GM23338 (cell line): ENCODE data around the gene INO80E. TPM values are rescaled to one million over a fixed set of nuclear protein-coding genes. Genes with fewer than 3 reads are reported as not detected.

ENCODE experiments used
- ATAC-seq: fragments of 200-7000 bp; cut with Tn5 transposase; 3 replicates; pipeline ENCODE4 v1.9.1; 2020
- DNase-seq: peaks from one replicate; pipeline ENCODE4 v3.0.0-alpha.2; 2015; ENCODE audit warnings: low spot score
- H2AFZ ChIP-seq: fragments of 200-600 bp; sonication (generic); 2 replicates; pipeline ENCODE4 v1.8.0; 2016; ENCODE audit warnings: antibody characterized with exemption, mild to moderate bottlenecking, moderate library complexity
- H3F3A ChIP-seq: fragments of 200-600 bp; sonication (generic); replicated peaks from 2 replicates; pipeline ENCODE4 v1.8.0; 2017; ENCODE audit warnings: antibody characterized with exemption, mixed run types, low read depth
- H3K27ac ChIP-seq: fragments of 200-600 bp; sonication (generic); 2 replicates; pipeline ENCODE4 v1.6.1; 2016; ENCODE audit warnings: low read depth
- H3K27me3 ChIP-seq: fragments of 200-600 bp; sonication (generic); 2 replicates; pipeline ENCODE4 v1.8.0; 2016; ENCODE audit warnings: mild to moderate bottlenecking, mixed run types, moderate library complexity; ENCODE audit not compliant: insufficient read depth
- H3K36me3 ChIP-seq: fragments of 200-600 bp; sonication (generic); 2 replicates; pipeline ENCODE4 v1.8.0; 2016; ENCODE audit warnings: mild to moderate bottlenecking; ENCODE audit not compliant: insufficient read depth
- H3K4me1 ChIP-seq: fragments of 200-600 bp; sonication (generic); 2 replicates; pipeline ENCODE4 v1.8.0; 2016; ENCODE audit warnings: mild to moderate bottlenecking, moderate library complexity; ENCODE audit not compliant: insufficient read depth
- H3K4me2 ChIP-seq: fragments of 200-600 bp; sonication (generic); 2 replicates; pipeline ENCODE4 v1.7.1; 2017; ENCODE audit warnings: mixed run types
- H3K4me3 ChIP-seq: fragments of 200-600 bp; sonication (generic); 2 replicates; pipeline ENCODE4 v1.6.1; 2016; ENCODE audit warnings: mixed run types
- H3K79me2 ChIP-seq: fragments of 200-600 bp; sonication (generic); replicated peaks from 2 replicates; pipeline ENCODE4 v1.8.0; 2017; ENCODE audit warnings: mild to moderate bottlenecking; ENCODE audit not compliant: insufficient read depth
- H3K9me2 ChIP-seq: fragments of 200-600 bp; sonication (generic); 2 replicates; pipeline ENCODE4 v1.8.0; 2017; ENCODE audit not compliant: insufficient read depth
- H4K20me1 ChIP-seq: fragments of 200-600 bp; sonication (generic); replicated peaks from 2 replicates; pipeline ENCODE4 v1.8.0; 2017; ENCODE audit warnings: mild to moderate bottlenecking; ENCODE audit not compliant: insufficient read depth
- H3K27ac Mint-ChIP-seq: 2 replicates; pipeline ENCODE4 v1.8.0; 2020; ENCODE audit warnings: inconsistent platforms, mild to moderate bottlenecking, moderate library complexity, mixed read lengths
- H3K27me3 Mint-ChIP-seq: 3 replicates; pipeline ENCODE4 v1.8.0; 2022; ENCODE audit warnings: low read depth, mild to moderate bottlenecking, moderate library complexity, mixed read lengths, inconsistent platforms; ENCODE audit not compliant: insufficient read depth, poor library complexity
- H3K36me3 Mint-ChIP-seq: 3 replicates; pipeline ENCODE4 v1.8.0; 2021; ENCODE audit warnings: low read depth, mild to moderate bottlenecking, inconsistent platforms, moderate library complexity, mixed read lengths
- H3K4me1 Mint-ChIP-seq: 3 replicates; pipeline ENCODE4 v1.8.0; 2020; ENCODE audit warnings: mild to moderate bottlenecking, inconsistent platforms, mixed read lengths
- H3K4me3 Mint-ChIP-seq: 3 replicates; pipeline ENCODE4 v1.8.0; 2021; ENCODE audit warnings: moderate library complexity, mild to moderate bottlenecking, inconsistent platforms, mixed read lengths
- H3K9me3 Mint-ChIP-seq: 3 replicates; pipeline ENCODE4 v1.8.0; 2020; ENCODE audit warnings: moderate library complexity, mild to moderate bottlenecking, inconsistent platforms, mixed read lengths
- CREB1 ChIP-seq: fragments of 250-450 bp; sonication (Bioruptor Pico); IDR thresholded peaks from 2 replicates; pipeline ENCODE4 v1.5.0; 2020; ENCODE audit warnings: low read depth, mild to moderate bottlenecking, moderate library complexity
- EZH2 ChIP-seq: fragments of 200-600 bp; sonication (generic); IDR thresholded peaks from one replicate; pipeline ENCODE4 v1.8.0; 2017; ENCODE audit warnings: antibody characterized with exemption, mild to moderate bottlenecking, low read depth; ENCODE audit not compliant: unreplicated experiment
- EZH2phosphoT487 ChIP-seq: fragments of 200-600 bp; sonication (generic); IDR thresholded peaks from one replicate; pipeline ENCODE4 v1.8.1; 2018; ENCODE audit warnings: antibody characterized with exemption; ENCODE audit not compliant: unreplicated experiment
- JUNB ChIP-seq: IDR thresholded peaks from one replicate; pipeline ENCODE4 v1.6.1; 2016; ENCODE audit warnings: antibody characterized with exemption; ENCODE audit not compliant: unreplicated experiment
- NANOG ChIP-seq: IDR thresholded peaks from 2 replicates; pipeline ENCODE4 v1.6.1; 2016; ENCODE audit warnings: antibody characterized with exemption, borderline replicate concordance
- POLR2AphosphoS5 ChIP-seq: IDR thresholded peaks from 2 replicates; pipeline ENCODE4 v1.6.1; 2016; ENCODE audit warnings: antibody characterized with exemption, low read depth
- STAT1 ChIP-seq: IDR thresholded peaks from one replicate; pipeline ENCODE4 v1.6.1; 2016; ENCODE audit warnings: antibody characterized with exemption; ENCODE audit not compliant: unreplicated experiment
- ZNF114 ChIP-seq: fragments of 250-450 bp; sonication (Bioruptor Pico); IDR thresholded peaks from 2 replicates; pipeline ENCODE4 v1.5.0; 2020; ENCODE audit warnings: mild to moderate bottlenecking, moderate library complexity
- ZNF331 ChIP-seq: fragments of 250-450 bp; sonication (Bioruptor Pico); IDR thresholded peaks from 2 replicates; pipeline ENCODE4 v1.5.0; 2020; ENCODE audit warnings: low read depth, mild to moderate bottlenecking, moderate library complexity
- polyA plus RNA-seq: library from polyadenylated mRNA; unstranded; fragments of >200 nt; fragmentation: Nextera tagmentation; extraction: Ambion mirVana; gene quantifications from 2 replicates; pipeline ENCODE4 v1.2.1, GENCODE V29; 2016
- total RNA-seq: library from RNA; depleted of rRNA; stranded (reverse); fragments of >200 nt; shearing (Covaris generic); gene quantifications from 2 replicates; pipeline ENCODE4 v1.2.3, GENCODE V29; 2014
- TF ChIP-seq, protein P1 (sequence below): IDR thresholded peaks from one replicate; pipeline ENCODE4 v1.6.1; 2018; ENCODE audit warnings: antibody characterized with exemption; ENCODE audit not compliant: unreplicated experiment
- TF ChIP-seq, protein P2 (sequence below): fragments of 250-450 bp; sonication (Bioruptor Pico); IDR thresholded peaks from 2 replicates; pipeline ENCODE4 v1.5.0; 2020; ENCODE audit warnings: mild to moderate bottlenecking, moderate library complexity
- TF ChIP-seq, protein P3 (sequence below), 2 experiments: fragments of 200-600 bp in 1 of 2; sonication (generic) in 1 of 2; conservative IDR thresholded peaks; 2 replicates each; pipeline versions ENCODE4 v1.5.1 to v1.6.1; 2016 to 2017; ENCODE audit warnings: antibody characterized with exemption in 2 of 2, low read depth in 2 of 2, mild to moderate bottlenecking in 2 of 2, moderate library complexity in 1 of 2
- TF ChIP-seq, protein P4 (sequence below): IDR thresholded peaks from 2 replicates; pipeline ENCODE4 v1.6.1; 2016; ENCODE audit warnings: antibody characterized with exemption

Gene INO80E
- total and polyA plus RNA-seq, 2 experiments from 2014 or later = 66.0 to 71.0 TPM

DNA sequence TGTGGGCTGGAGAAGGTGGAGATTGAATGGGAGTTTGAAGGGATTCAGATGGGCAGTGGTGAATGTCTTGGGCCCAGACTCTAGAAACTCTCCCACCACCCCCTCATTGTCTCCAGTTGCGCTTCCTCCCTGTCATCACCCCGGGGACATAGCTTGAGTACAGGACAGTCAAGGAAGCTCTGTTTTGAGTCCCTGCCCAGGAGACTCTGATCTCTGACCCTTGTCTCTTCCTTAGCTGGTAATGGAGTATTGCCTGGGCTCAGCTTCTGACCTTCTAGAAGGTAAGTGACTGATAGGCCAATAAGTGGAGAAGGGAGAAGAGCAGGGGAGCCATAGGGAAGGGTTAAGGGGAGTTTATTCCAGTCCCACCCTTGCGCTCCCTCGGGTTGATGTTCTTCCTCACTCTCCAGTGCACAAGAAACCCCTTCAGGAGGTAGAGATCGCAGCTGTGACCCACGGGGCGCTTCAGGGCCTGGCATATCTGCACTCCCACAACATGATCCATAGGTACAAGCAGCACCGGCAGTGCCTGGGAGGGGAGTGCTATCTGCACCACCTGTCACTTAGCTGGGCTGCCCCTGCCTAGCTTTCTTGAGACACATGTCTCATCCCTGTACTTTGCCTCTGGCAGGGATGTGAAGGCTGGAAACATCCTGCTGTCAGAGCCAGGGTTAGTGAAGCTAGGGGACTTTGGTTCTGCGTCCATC is 17.3 kb upstream of the INO80E start:
- Histone ChIP-seq H3K9me2 (no peaks in the 10 kb centered on the region), H2AFZ (no peak overlapping the region), H3K4me1 (peaks cover 27% of the 10 kb centered on the region), H3F3A (0 out of 2 replicates have a peak, but pooled peaks cover 12% of the 10 kb centered on the region), H3K27me3 (no peaks in the 10 kb centered on the region), H3K4me3 (no peak overlapping the region), H3K27ac (no peak overlapping the region), H3K36me3 (peaks cover 21% of the 10 kb centered on the region), H3K4me2 (no peak overlapping the region), H4K20me1 (peaks cover 17% of the 10 kb centered on the region), H3K79me2 (peaks cover 37% of the 10 kb centered on the region)
- TF ChIP-seq POLR2AphosphoS5 = no peak
- no peak for TF ChIP-seq NANOG
- no peak for TF ChIP-seq STAT1
- TF ChIP-seq, protein P1, sequence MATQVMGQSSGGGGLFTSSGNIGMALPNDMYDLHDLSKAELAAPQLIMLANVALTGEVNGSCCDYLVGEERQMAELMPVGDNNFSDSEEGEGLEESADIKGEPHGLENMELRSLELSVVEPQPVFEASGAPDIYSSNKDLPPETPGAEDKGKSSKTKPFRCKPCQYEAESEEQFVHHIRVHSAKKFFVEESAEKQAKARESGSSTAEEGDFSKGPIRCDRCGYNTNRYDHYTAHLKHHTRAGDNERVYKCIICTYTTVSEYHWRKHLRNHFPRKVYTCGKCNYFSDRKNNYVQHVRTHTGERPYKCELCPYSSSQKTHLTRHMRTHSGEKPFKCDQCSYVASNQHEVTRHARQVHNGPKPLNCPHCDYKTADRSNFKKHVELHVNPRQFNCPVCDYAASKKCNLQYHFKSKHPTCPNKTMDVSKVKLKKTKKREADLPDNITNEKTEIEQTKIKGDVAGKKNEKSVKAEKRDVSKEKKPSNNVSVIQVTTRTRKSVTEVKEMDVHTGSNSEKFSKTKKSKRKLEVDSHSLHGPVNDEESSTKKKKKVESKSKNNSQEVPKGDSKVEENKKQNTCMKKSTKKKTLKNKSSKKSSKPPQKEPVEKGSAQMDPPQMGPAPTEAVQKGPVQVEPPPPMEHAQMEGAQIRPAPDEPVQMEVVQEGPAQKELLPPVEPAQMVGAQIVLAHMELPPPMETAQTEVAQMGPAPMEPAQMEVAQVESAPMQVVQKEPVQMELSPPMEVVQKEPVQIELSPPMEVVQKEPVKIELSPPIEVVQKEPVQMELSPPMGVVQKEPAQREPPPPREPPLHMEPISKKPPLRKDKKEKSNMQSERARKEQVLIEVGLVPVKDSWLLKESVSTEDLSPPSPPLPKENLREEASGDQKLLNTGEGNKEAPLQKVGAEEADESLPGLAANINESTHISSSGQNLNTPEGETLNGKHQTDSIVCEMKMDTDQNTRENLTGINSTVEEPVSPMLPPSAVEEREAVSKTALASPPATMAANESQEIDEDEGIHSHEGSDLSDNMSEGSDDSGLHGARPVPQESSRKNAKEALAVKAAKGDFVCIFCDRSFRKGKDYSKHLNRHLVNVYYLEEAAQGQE = no peak
- TF ChIP-seq EZH2 = no peak
- no peak for TF ChIP-seq EZH2phosphoT487
- TF ChIP-seq, protein P2, sequence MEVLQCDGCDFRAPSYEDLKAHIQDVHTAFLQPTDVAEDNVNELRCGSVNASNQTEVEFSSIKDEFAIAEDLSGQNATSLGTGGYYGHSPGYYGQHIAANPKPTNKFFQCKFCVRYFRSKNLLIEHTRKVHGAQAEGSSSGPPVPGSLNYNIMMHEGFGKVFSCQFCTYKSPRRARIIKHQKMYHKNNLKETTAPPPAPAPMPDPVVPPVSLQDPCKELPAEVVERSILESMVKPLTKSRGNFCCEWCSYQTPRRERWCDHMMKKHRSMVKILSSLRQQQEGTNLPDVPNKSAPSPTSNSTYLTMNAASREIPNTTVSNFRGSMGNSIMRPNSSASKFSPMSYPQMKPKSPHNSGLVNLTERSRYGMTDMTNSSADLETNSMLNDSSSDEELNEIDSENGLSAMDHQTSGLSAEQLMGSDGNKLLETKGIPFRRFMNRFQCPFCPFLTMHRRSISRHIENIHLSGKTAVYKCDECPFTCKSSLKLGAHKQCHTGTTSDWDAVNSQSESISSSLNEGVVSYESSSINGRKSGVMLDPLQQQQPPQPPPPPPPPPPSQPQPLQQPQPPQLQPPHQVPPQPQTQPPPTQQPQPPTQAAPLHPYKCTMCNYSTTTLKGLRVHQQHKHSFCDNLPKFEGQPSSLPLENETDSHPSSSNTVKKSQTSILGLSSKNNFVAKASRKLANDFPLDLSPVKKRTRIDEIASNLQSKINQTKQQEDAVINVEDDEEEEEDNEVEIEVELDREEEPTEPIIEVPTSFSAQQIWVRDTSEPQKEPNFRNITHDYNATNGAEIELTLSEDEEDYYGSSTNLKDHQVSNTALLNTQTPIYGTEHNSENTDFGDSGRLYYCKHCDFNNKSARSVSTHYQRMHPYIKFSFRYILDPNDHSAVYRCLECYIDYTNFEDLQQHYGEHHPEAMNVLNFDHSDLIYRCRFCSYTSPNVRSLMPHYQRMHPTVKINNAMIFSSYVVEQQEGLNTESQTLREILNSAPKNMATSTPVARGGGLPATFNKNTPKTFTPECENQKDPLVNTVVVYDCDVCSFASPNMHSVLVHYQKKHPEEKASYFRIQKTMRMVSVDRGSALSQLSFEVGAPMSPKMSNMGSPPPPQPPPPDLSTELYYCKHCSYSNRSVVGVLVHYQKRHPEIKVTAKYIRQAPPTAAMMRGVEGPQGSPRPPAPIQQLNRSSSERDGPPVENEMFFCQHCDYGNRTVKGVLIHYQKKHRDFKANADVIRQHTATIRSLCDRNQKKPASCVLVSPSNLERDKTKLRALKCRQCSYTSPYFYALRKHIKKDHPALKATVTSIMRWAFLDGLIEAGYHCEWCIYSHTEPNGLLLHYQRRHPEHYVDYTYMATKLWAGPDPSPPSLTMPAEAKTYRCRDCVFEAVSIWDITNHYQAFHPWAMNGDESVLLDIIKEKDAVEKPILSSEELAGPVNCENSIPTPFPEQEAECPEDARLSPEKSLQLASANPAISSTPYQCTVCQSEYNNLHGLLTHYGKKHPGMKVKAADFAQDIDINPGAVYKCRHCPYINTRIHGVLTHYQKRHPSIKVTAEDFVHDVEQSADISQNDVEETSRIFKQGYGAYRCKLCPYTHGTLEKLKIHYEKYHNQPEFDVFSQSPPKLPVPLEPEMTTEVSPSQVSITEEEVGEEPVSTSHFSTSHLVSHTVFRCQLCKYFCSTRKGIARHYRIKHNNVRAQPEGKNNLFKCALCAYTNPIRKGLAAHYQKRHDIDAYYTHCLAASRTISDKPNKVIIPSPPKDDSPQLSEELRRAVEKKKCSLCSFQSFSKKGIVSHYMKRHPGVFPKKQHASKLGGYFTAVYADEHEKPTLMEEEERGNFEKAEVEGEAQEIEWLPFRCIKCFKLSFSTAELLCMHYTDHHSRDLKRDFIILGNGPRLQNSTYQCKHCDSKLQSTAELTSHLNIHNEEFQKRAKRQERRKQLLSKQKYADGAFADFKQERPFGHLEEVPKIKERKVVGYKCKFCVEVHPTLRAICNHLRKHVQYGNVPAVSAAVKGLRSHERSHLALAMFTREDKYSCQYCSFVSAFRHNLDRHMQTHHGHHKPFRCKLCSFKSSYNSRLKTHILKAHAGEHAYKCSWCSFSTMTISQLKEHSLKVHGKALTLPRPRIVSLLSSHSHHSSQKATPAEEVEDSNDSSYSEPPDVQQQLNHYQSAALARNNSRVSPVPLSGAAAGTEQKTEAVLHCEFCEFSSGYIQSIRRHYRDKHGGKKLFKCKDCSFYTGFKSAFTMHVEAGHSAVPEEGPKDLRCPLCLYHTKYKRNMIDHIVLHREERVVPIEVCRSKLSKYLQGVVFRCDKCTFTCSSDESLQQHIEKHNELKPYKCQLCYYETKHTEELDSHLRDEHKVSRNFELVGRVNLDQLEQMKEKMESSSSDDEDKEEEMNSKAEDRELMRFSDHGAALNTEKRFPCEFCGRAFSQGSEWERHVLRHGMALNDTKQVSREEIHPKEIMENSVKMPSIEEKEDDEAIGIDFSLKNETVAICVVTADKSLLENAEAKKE (CRISPR knock-in tag) = no peak
- no peak for TF ChIP-seq ZNF114 (CRISPR knock-in tag)
- no peak for TF ChIP-seq JUNB
- TF ChIP-seq, protein P3, sequence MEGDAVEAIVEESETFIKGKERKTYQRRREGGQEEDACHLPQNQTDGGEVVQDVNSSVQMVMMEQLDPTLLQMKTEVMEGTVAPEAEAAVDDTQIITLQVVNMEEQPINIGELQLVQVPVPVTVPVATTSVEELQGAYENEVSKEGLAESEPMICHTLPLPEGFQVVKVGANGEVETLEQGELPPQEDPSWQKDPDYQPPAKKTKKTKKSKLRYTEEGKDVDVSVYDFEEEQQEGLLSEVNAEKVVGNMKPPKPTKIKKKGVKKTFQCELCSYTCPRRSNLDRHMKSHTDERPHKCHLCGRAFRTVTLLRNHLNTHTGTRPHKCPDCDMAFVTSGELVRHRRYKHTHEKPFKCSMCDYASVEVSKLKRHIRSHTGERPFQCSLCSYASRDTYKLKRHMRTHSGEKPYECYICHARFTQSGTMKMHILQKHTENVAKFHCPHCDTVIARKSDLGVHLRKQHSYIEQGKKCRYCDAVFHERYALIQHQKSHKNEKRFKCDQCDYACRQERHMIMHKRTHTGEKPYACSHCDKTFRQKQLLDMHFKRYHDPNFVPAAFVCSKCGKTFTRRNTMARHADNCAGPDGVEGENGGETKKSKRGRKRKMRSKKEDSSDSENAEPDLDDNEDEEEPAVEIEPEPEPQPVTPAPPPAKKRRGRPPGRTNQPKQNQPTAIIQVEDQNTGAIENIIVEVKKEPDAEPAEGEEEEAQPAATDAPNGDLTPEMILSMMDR (conservative IDR thresholded peaks at IDR 0.05; ENCODE audit: low read depth in 2 of 2) = no peak
- TF ChIP-seq ZNF331 (CRISPR knock-in tag) = no peak
- TF ChIP-seq, protein P4, sequence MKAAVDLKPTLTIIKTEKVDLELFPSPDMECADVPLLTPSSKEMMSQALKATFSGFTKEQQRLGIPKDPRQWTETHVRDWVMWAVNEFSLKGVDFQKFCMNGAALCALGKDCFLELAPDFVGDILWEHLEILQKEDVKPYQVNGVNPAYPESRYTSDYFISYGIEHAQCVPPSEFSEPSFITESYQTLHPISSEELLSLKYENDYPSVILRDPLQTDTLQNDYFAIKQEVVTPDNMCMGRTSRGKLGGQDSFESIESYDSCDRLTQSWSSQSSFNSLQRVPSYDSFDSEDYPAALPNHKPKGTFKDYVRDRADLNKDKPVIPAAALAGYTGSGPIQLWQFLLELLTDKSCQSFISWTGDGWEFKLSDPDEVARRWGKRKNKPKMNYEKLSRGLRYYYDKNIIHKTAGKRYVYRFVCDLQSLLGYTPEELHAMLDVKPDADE = no peak
- TF ChIP-seq CREB1 (CRISPR knock-in tag) = no peak
- ATAC-seq (no peak), DNase-seq (no peak)
- H3K27me3 Mint-ChIP-seq = peaks cover 2% of the 10 kb centered on the region
- peaks cover 29% of the 10 kb centered on the region for H3K4me1 Mint-ChIP-seq
- no peaks in the 10 kb centered on the region; the same call in 2 of the 3 replicates for H3K9me3 Mint-ChIP-seq
- H3K36me3 Mint-ChIP-seq = peaks cover 35% of the 10 kb centered on the region
- no peak overlapping the region for H3K27ac Mint-ChIP-seq
- H3K4me3 Mint-ChIP-seq = no peak overlapping the region
